Testis (tissue), 2 donors: ENCODE data around the gene PLA2G4A.

Experiments used
- POLR2A ChIP-seq: fragments of 450-650 bp; IDR thresholded peaks from one replicate; pipeline ENCODE4 v1.6.1; 2017; ENCODE audit warnings: antibody characterized with exemption, mild to moderate bottlenecking, moderate library complexity
- TF ChIP-seq, protein P1 (sequence below), 3 experiments: fragments of 450-650 bp in 2 of 3; fragments of 200-600 bp in 1 of 3; sonication (generic) in 1 of 3; IDR thresholded peaks; one replicate each; pipeline ENCODE4 v1.5.1; 2016 to 2019; ENCODE audit warnings: antibody characterized with exemption in 3 of 3, mild to moderate bottlenecking in 2 of 3, moderate library complexity in 1 of 3

DNA sequence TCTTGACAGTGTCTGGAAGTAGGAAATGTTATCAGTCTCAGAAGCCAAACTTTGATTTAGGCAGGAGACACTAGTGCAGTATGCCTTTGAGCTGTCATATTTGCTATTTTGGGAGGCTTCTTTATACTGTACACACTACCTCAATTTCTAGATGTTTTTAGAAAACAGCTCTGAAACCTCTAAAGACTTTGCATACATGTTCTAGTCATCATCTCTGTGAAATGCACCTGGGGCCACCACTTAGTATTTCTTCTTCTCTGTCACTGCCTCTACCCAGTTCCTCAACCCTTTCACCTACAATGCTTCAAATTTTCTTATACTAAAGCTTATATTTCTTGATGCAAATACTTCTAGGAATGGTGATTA, 29.1 kb upstream of the PLA2G4A start:
- TF ChIP-seq, protein P1, sequence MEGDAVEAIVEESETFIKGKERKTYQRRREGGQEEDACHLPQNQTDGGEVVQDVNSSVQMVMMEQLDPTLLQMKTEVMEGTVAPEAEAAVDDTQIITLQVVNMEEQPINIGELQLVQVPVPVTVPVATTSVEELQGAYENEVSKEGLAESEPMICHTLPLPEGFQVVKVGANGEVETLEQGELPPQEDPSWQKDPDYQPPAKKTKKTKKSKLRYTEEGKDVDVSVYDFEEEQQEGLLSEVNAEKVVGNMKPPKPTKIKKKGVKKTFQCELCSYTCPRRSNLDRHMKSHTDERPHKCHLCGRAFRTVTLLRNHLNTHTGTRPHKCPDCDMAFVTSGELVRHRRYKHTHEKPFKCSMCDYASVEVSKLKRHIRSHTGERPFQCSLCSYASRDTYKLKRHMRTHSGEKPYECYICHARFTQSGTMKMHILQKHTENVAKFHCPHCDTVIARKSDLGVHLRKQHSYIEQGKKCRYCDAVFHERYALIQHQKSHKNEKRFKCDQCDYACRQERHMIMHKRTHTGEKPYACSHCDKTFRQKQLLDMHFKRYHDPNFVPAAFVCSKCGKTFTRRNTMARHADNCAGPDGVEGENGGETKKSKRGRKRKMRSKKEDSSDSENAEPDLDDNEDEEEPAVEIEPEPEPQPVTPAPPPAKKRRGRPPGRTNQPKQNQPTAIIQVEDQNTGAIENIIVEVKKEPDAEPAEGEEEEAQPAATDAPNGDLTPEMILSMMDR (IDR thresholded peaks at IDR 0.05), result no peak
- TF ChIP-seq POLR2A, result no peak
